WTC11 (cell line): ENCODE results near the gene GABRB1. TPM values are rescaled to one million over a fixed set of nuclear protein-coding genes. Genes with fewer than 3 reads are reported as not detected.

ENCODE experiments used
- ATAC-seq: fragments of 200-7000 bp; cut with Tn5 transposase; 2 replicates; pipeline ENCODE4 v1.10.0; 2021; ENCODE audit warnings: mild to moderate bottlenecking, moderate library complexity
- CTCF ChIA-PET: fragments of 300-600 bp; sonication (Branson Sonifier 250); formaldehyde crosslinking; loops from one replicate; lab custom pipeline; 2021; ENCODE audit warnings: antibody characterized with exemption; lab: Charles Lee
- POLR2A ChIA-PET: fragments of 350-600 bp; sonication (Branson Sonifier 250); formaldehyde crosslinking; loops from one replicate; lab custom pipeline; 2021; ENCODE audit warnings: antibody characterized with exemption; lab: Charles Lee
- DNase-seq: peaks from one replicate; pipeline ENCODE4 v3.0.0; 2021; ENCODE audit warnings: low spot score
- H3K27ac Mint-ChIP-seq: 2 replicates; pipeline ENCODE4 v1.8.0; 2021; ENCODE audit warnings: mixed read lengths
- H3K27me3 Mint-ChIP-seq: 2 replicates; pipeline ENCODE4 v1.8.0; 2021; ENCODE audit warnings: low read depth, mild to moderate bottlenecking, moderate library complexity, mixed read lengths
- H3K36me3 Mint-ChIP-seq: 2 replicates; pipeline ENCODE4 v1.8.0; 2021; ENCODE audit warnings: mixed read lengths
- H3K4me1 Mint-ChIP-seq: 2 replicates; pipeline ENCODE4 v1.8.0; 2022; ENCODE audit warnings: mixed read lengths
- H3K4me3 Mint-ChIP-seq: 2 replicates; pipeline ENCODE4 v1.8.0; 2021; ENCODE audit warnings: mild to moderate bottlenecking, moderate library complexity, mixed read lengths
- H3K9me3 Mint-ChIP-seq: 2 replicates; pipeline ENCODE4 v1.8.0; 2021; ENCODE audit warnings: mixed read lengths
- CBFB ChIP-seq: sonication (generic); formaldehyde crosslinking; IDR thresholded peaks from 2 replicates; pipeline ENCODE4 v1.8.1; 2022; ENCODE audit warnings: mild to moderate bottlenecking, low read depth, missing genetic modification reagents
- ESRRA ChIP-seq: sonication (generic); formaldehyde crosslinking; IDR thresholded peaks from 2 replicates; pipeline ENCODE4 v1.8.1; 2022; ENCODE audit warnings: mild to moderate bottlenecking, missing genetic modification reagents, borderline replicate concordance
- ETV6 ChIP-seq: sonication (generic); formaldehyde crosslinking; IDR thresholded peaks from 2 replicates; pipeline ENCODE4 v1.8.1; 2022; ENCODE audit warnings: mild to moderate bottlenecking, missing genetic modification reagents
- FOXJ3 ChIP-seq: sonication (generic); formaldehyde crosslinking; IDR thresholded peaks from 2 replicates; pipeline ENCODE4 v1.9.0; 2021; ENCODE audit warnings: missing genetic modification reagents, mild to moderate bottlenecking, borderline replicate concordance
- GTF2I ChIP-seq: fragments of 250-450 bp; sonication (Bioruptor Pico); conservative IDR thresholded peaks from 2 replicates; pipeline ENCODE4 v1.4.0; 2021; ENCODE audit warnings: mild to moderate bottlenecking
- MLX ChIP-seq: sonication (generic); formaldehyde crosslinking; IDR thresholded peaks from 2 replicates; pipeline ENCODE4 v1.8.1; 2023; ENCODE audit warnings: mild to moderate bottlenecking, missing genetic modification reagents, moderate library complexity
- MYBL2 ChIP-seq: sonication (generic); formaldehyde crosslinking; IDR thresholded peaks from 2 replicates; pipeline ENCODE4 v1.8.1; 2023; ENCODE audit warnings: mild to moderate bottlenecking, moderate library complexity, missing genetic modification reagents
- NFATC4 ChIP-seq: fragments of 250-450 bp; sonication (Bioruptor Pico); IDR thresholded peaks from 2 replicates; pipeline ENCODE4 v1.9.0; 2021; ENCODE audit warnings: mild to moderate bottlenecking
- NFE2L1 ChIP-seq: sonication (generic); formaldehyde crosslinking; IDR thresholded peaks from 2 replicates; pipeline ENCODE4 v1.8.1; 2023; ENCODE audit warnings: missing genetic modification reagents
- PRRX2 ChIP-seq: fragments of 250-450 bp; sonication (Bioruptor Pico); IDR thresholded peaks from 2 replicates; pipeline ENCODE4 v1.8.0; 2021; ENCODE audit warnings: mild to moderate bottlenecking
- RELA ChIP-seq: sonication (generic); formaldehyde crosslinking; IDR thresholded peaks from 2 replicates; pipeline ENCODE4 v1.8.1; 2022; ENCODE audit warnings: missing genetic modification reagents, mild to moderate bottlenecking, borderline replicate concordance
- SMAD3 ChIP-seq: sonication (generic); formaldehyde crosslinking; IDR thresholded peaks from 2 replicates; pipeline ENCODE4 v1.8.0; 2022; ENCODE audit warnings: missing genetic modification reagents, mild to moderate bottlenecking, borderline replicate concordance
- ZBTB43 ChIP-seq: sonication (generic); formaldehyde crosslinking; IDR thresholded peaks from 2 replicates; pipeline ENCODE4 v1.8.1; 2023; ENCODE audit warnings: mild to moderate bottlenecking, missing genetic modification reagents
- ZNF281 ChIP-seq: sonication (generic); formaldehyde crosslinking; IDR thresholded peaks from 2 replicates; pipeline ENCODE4 v1.8.0; 2023; ENCODE audit warnings: mild to moderate bottlenecking, missing genetic modification reagents
- ZNF512 ChIP-seq: sonication (generic); formaldehyde crosslinking; IDR thresholded peaks from 2 replicates; pipeline ENCODE4 v1.8.1; 2022; ENCODE audit warnings: missing genetic modification reagents, borderline replicate concordance
- ZSCAN18 ChIP-seq: fragments of 250-450 bp; sonication (Bioruptor Pico); IDR thresholded peaks from 2 replicates; pipeline ENCODE4 v2.1.2; 2022; ENCODE audit warnings: mild to moderate bottlenecking, moderate library complexity
- total RNA-seq: library from RNA; stranded (reverse); gene quantifications from 3 replicates; pipeline ENCODE4 v1.2.3, GENCODE V29; 2021

GABRB1 gene
- total RNA-seq, 1 experiment from 2014 or later: 0.66 TPM

- TF ChIP-seq MYBL2 (no peak), ZBTB43 (CRISPR knock-in tag) (no peak)
- TF ChIP-seq, all 79 proteins: peak for 0
Observed at GRCh38 chr4:47217884-47218283, 186.5 kb downstream of the GABRB1 start (continued).

GRCh38 chr4:47218631-47219030, 187.3 kb downstream of the GABRB1 start:
- H3K4me1 Mint-ChIP-seq: no peaks in the 10 kb centered on the region
- H3K4me3 Mint-ChIP-seq: no peak overlapping the region
- TF ChIP-seq ESRRA (no peak), MLX (CRISPR knock-in tag) (no peak), PRRX2 (CRISPR knock-in tag) (no peak), ETV6 (CRISPR knock-in tag) (no peak)
- no peak for ATAC-seq
- ChIA-PET POLR2A (no interaction called here), CTCF (no interaction called here)
- DNase-seq: no peak
- no peak overlapping the region for H3K27ac Mint-ChIP-seq
- no peaks in the 10 kb centered on the region for H3K27me3 Mint-ChIP-seq
- H3K9me3 Mint-ChIP-seq: no peaks in the 10 kb centered on the region
- H3K36me3 Mint-ChIP-seq: no peaks in the 10 kb centered on the region

- no peaks in the 10 kb centered on the region for H3K27me3 Mint-ChIP-seq
- H3K27ac Mint-ChIP-seq: no peak overlapping the region
- H3K36me3 Mint-ChIP-seq: no peaks in the 10 kb centered on the region
- H3K4me1 Mint-ChIP-seq: no peaks in the 10 kb centered on the region
- DNase-seq: no peak
- ChIA-PET CTCF (no interaction called here), POLR2A (no interaction called here)
- no peak for TF ChIP-seq GTF2I
- no peak for TF ChIP-seq NFE2L1 (CRISPR knock-in tag)
- TF ChIP-seq ZNF512 (CRISPR knock-in tag): no peak
- no peak for TF ChIP-seq SMAD3 (CRISPR knock-in tag)
- TF ChIP-seq ETV6 (CRISPR knock-in tag): no peak
- no peak for TF ChIP-seq PRRX2 (CRISPR knock-in tag)
- no peak for TF ChIP-seq ZNF281 (CRISPR knock-in tag)
- no peaks in the 10 kb centered on the region for H3K9me3 Mint-ChIP-seq
- H3K4me3 Mint-ChIP-seq: no peak overlapping the region
- no peak for ATAC-seq
Observed at GRCh38 chr4:47219586-47219985, 188.2 kb downstream of the GABRB1 start.

GRCh38 chr4:47221721-47222120, 190.4 kb downstream of the GABRB1 start:
- Mint-ChIP-seq H3K4me3 (no peak overlapping the region), H3K27me3 (no peaks in the 10 kb centered on the region; the same call in 1 of the 2 replicates), H3K9me3 (no peaks in the 10 kb centered on the region), H3K4me1 (no peaks in the 10 kb centered on the region), H3K27ac (no peak overlapping the region), H3K36me3 (no peaks in the 10 kb centered on the region)
- no peak for DNase-seq
- no peak for TF ChIP-seq FOXJ3 (CRISPR knock-in tag)
- TF ChIP-seq RELA (CRISPR knock-in tag): no peak
- TF ChIP-seq ZSCAN18 (CRISPR knock-in tag): no peak
- no peak for TF ChIP-seq NFATC4 (CRISPR knock-in tag)
- TF ChIP-seq ZNF512 (CRISPR knock-in tag): no peak
- TF ChIP-seq CBFB: no peak
- TF ChIP-seq GTF2I: no peak
- POLR2A ChIA-PET: no interaction called here
- CTCF ChIA-PET: interaction anchor here (1.1 kb wide), 1 partner anchor 19 kb away, joined by 3 read pairs; no protein-coding TSS in a partner anchor
- ATAC-seq: no peak
